ENCODE data around the gene KLF3.

KLF3 gene

GRCh38 chr4:38747629-38748028, 83.6 kb downstream of the KLF3 start:
- DNase-seq, result no peak

DNA sequence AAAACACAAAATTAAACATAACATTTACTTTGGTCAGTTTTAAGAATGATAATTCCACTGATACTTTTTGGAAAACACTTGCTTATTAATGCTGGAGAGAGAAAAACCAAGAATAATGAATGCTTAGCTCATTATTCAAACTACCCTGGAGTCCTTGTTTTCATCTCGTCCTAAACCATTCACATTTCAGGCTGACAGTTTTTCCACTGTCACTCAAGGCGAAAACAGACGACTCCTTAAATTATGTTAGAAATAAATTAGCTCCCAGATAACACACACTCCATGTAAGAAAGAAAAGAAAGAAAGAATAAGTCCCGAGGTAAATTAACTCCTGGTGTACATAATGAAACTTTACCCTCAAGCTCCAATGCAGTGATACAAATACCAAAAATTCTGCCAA, 85.3 kb downstream of the KLF3 start:
- no peak for DNase-seq
